SK-N-SH (cell line): ENCODE results near the gene SNX22.

Experiments
- EZH2phosphoT487 ChIP-seq: fragments of 200-600 bp; sonication (generic); IDR thresholded peaks from 2 replicates; pipeline ENCODE4 v1.6.1; 2017; ENCODE audit warnings: low read depth, mixed run types, mild to moderate bottlenecking, antibody characterized with exemption, moderate library complexity, borderline replicate concordance
- JUND ChIP-seq: IDR thresholded peaks from 2 replicates; pipeline ENCODE4 v1.4.0; 2012
- MEF2A ChIP-seq: IDR thresholded peaks from 2 replicates; pipeline ENCODE4 v1.4.0; 2012; ENCODE audit warnings: low read depth, borderline replicate concordance
- POLR2AphosphoS5 ChIP-seq: IDR thresholded peaks from 2 replicates; pipeline ENCODE4 v1.6.1; 2012; ENCODE audit warnings: low read depth, low read length
- RCOR1 ChIP-seq: fragments of 150-350 bp; IDR thresholded peaks from 2 replicates; pipeline ENCODE4 v1.6.1; 2017; ENCODE audit warnings: antibody characterized with exemption, low read length
- SMC3 ChIP-seq: IDR thresholded peaks from 2 replicates; pipeline ENCODE4 v1.6.1; 2012; ENCODE audit warnings: low read depth, low read length, improper control_type of control experiment
- TEAD4 ChIP-seq: IDR thresholded peaks from 2 replicates; pipeline ENCODE4 v1.4.0; 2012; ENCODE audit warnings: mild to moderate bottlenecking, borderline replicate concordance; ENCODE audit not compliant: insufficient read depth

GRCh38 chr15:64131547-64131946 lies 20.0 kb upstream of the SNX22 start:
- no peak for TF ChIP-seq POLR2AphosphoS5
- no peak for TF ChIP-seq TEAD4
- no peak for TF ChIP-seq EZH2phosphoT487
- TF ChIP-seq RCOR1, result no peak
- no peak for TF ChIP-seq SMC3
- TF ChIP-seq JUND, result no peak
- TF ChIP-seq MEF2A, result no peak
